Neural progenitor cell (in vitro differentiated cells): Measurements from ENCODE around the gene DUXA.

Experiments
- CTCF ChIP-seq: fragments of 200-600 bp; sonication (generic); IDR thresholded peaks from 2 replicates; pipeline ENCODE4 v1.5.1; 2017; ENCODE audit warnings: antibody characterized with exemption, mild to moderate bottlenecking
- EZH2 ChIP-seq: fragments of 200-600 bp; sonication (generic); IDR thresholded peaks from 2 replicates; pipeline ENCODE4 v1.6.1; 2017; ENCODE audit warnings: antibody characterized with exemption, mild to moderate bottlenecking, moderate library complexity
- EZH2phosphoT487 ChIP-seq: fragments of 200-600 bp; sonication (generic); IDR thresholded peaks from 2 replicates; pipeline ENCODE4 v1.6.1; 2017; ENCODE audit warnings: antibody characterized with exemption

GRCh38 chr19:57152921-57153320 is 14.4 kb downstream of the DUXA start:
- TF ChIP-seq EZH2 (no peak), CTCF (no peak), EZH2phosphoT487 (no peak)
